SK-N-SH (cell line): ENCODE results near the gene RARB.

Source experiments
- JUND ChIP-seq: IDR thresholded peaks from 2 replicates; pipeline ENCODE4 v1.4.0; 2012
- POLR2AphosphoS5 ChIP-seq: IDR thresholded peaks from 2 replicates; pipeline ENCODE4 v1.6.1; 2012; ENCODE audit warnings: low read depth, low read length
- RAD21 ChIP-seq: IDR thresholded peaks from 2 replicates; pipeline ENCODE4 v1.6.1; 2012; ENCODE audit warnings: mild to moderate bottlenecking, low read length
- TF ChIP-seq, protein P1 (sequence below): fragments of 200-600 bp; sonication (generic); IDR thresholded peaks from 2 replicates; pipeline ENCODE4 v1.6.1; 2017; ENCODE audit warnings: antibody characterized with exemption, mild to moderate bottlenecking, moderate library complexity
- TF ChIP-seq, protein P2 (sequence below): IDR thresholded peaks from 2 replicates; pipeline ENCODE4 v1.4.0; 2012; ENCODE audit warnings: low read depth

DNA sequence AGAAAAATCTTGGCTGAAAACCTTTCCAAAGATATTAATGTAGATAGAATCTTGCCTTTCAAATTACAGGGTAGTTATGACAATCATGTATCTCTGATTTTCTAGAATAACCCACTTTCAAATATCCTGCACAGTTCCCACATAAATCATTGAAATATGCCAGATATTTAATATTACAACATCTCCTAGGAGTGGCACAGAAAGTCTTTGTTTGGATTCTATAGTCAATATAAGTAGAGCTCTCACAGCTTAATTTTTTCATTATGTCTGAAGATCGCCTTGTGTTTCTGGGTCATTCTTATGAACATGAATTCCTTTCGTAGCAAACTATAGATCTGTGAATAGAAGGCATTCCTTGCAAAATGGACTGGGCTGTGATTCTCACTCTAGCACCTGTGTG lies 5.0 kb downstream of the RARB start:
- TF ChIP-seq, protein P1, sequence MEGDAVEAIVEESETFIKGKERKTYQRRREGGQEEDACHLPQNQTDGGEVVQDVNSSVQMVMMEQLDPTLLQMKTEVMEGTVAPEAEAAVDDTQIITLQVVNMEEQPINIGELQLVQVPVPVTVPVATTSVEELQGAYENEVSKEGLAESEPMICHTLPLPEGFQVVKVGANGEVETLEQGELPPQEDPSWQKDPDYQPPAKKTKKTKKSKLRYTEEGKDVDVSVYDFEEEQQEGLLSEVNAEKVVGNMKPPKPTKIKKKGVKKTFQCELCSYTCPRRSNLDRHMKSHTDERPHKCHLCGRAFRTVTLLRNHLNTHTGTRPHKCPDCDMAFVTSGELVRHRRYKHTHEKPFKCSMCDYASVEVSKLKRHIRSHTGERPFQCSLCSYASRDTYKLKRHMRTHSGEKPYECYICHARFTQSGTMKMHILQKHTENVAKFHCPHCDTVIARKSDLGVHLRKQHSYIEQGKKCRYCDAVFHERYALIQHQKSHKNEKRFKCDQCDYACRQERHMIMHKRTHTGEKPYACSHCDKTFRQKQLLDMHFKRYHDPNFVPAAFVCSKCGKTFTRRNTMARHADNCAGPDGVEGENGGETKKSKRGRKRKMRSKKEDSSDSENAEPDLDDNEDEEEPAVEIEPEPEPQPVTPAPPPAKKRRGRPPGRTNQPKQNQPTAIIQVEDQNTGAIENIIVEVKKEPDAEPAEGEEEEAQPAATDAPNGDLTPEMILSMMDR, result no peak
- TF ChIP-seq RAD21 (no peak), JUND (no peak), POLR2AphosphoS5 (no peak)
- TF ChIP-seq, protein P2, sequence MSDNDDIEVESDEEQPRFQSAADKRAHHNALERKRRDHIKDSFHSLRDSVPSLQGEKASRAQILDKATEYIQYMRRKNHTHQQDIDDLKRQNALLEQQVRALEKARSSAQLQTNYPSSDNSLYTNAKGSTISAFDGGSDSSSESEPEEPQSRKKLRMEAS, result no peak
